ENCODE data around the gene TTC38. TPM values are rescaled to one million over a fixed set of nuclear protein-coding genes. Genes with fewer than 3 reads are reported as not detected.
A peak's percentile ranks its signal among the peaks of the same experiment; 100 is the strongest.

The TTC38 gene
- total and polyA plus RNA-seq, 3 donors from 2014 or later, result 15.7 to 44.2 (median 36.4) TPM

GRCh38 chr22:46241396-46242007 lies 26.3 kb upstream of the TTC38 start:
- Histone ChIP-seq H3K4me3 (no peak overlapping the region), H3K27ac (no peak overlapping the region), H3K36me3 (ENCODE audit: low read depth, missing control alignments) (no peaks in the 10 kb centered on the region), H3K27me3 (no peaks in the 10 kb centered on the region), H3K9me3 (no peaks in the 10 kb centered on the region), H3K4me1 (peaks cover 31% of the 10 kb centered on the region)
- 46 to 51% methylated on average over 5 of the region's 5 CpGs for WGBS, 2 donors
- DNase-seq, result peak; percentile 55
- TF ChIP-seq POLR2A (IDR thresholded peaks at IDR 0.05), result no peak
- TF ChIP-seq CTCF (IDR thresholded peaks at IDR 0.05), result no peak
- intact Hi-C loops (cut with DNase I; ENCODE audit: low total_unique reads), result no loop called here

DNA sequence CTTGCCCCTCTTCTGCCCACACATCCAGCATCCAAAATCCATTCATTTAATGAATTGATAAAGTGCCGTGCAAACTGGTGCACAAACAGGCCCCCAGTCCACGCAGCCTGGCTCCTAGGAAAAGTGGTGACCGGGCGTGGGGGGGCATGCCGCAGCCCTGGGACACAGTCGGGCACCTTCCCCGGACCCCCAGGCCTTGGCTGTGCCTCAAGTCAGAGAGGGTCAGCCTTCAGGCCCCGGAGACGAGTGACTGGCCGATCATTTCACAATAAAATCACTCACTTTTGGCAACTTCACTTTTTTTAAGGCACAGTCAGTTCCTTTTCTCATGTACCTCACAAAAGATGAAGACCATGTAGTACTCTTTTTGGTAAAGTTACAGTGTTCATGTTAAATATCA lies 25.7 kb upstream of the TTC38 start:
- DNase-seq, result no peak
- Histone ChIP-seq H3K4me1 (peaks cover 31% of the 10 kb centered on the region), H3K36me3 (ENCODE audit: low read depth, missing control alignments) (no peaks in the 10 kb centered on the region), H3K27me3 (no peaks in the 10 kb centered on the region), H3K4me3 (no peak overlapping the region), H3K9me3 (no peaks in the 10 kb centered on the region), H3K27ac (no peak overlapping the region)
- WGBS, 2 donors, result 56% methylated on average over 10 of the region's 10 CpGs
- TF ChIP-seq POLR2A (IDR thresholded peaks at IDR 0.05), result no peak
- TF ChIP-seq CTCF (IDR thresholded peaks at IDR 0.05), result no peak
- intact Hi-C loops (cut with DNase I; ENCODE audit: low total_unique reads), result no loop called here

GRCh38 chr22:46244771-46245170 lies 23.0 kb upstream of the TTC38 start:
- Histone ChIP-seq H3K9me3 (no peaks in the 10 kb centered on the region), H3K4me3 (no peak overlapping the region), H3K27me3 (no peaks in the 10 kb centered on the region), H3K4me1 (peaks cover 37% of the 10 kb centered on the region), H3K27ac (peak overlapping the region; percentile 7 to 9), H3K36me3 (ENCODE audit: low read depth, missing control alignments) (no peaks in the 10 kb centered on the region)
- TF ChIP-seq CTCF (IDR thresholded peaks at IDR 0.05) (no peak), POLR2A (IDR thresholded peaks at IDR 0.05) (no peak)
- intact Hi-C loops (cut with DNase I; ENCODE audit: low total_unique reads), result no loop called here
- DNase-seq, result no peak
- 63 to 88% methylated on average over 8 to 9 of the region's 9 CpGs for WGBS, 2 donors

GRCh38 chr22:46245511-46245910 lies 22.3 kb upstream of the TTC38 start:
- TF ChIP-seq CTCF (IDR thresholded peaks at IDR 0.05) (no peak), POLR2A (IDR thresholded peaks at IDR 0.05) (no peak)
- no peak for DNase-seq
- Histone ChIP-seq H3K27me3 (no peaks in the 10 kb centered on the region), H3K36me3 (ENCODE audit: low read depth, missing control alignments) (no peaks in the 10 kb centered on the region), H3K9me3 (no peaks in the 10 kb centered on the region), H3K4me1 (peaks cover 37% of the 10 kb centered on the region), H3K4me3 (no peak overlapping the region), H3K27ac (peak overlapping the region in 1 of 2 donors; percentile 43)
- 60 to 72% methylated on average over 16 of the region's 16 CpGs for WGBS, 2 donors
- intact Hi-C loops (cut with DNase I; ENCODE audit: low total_unique reads), result no loop called here

DNA sequence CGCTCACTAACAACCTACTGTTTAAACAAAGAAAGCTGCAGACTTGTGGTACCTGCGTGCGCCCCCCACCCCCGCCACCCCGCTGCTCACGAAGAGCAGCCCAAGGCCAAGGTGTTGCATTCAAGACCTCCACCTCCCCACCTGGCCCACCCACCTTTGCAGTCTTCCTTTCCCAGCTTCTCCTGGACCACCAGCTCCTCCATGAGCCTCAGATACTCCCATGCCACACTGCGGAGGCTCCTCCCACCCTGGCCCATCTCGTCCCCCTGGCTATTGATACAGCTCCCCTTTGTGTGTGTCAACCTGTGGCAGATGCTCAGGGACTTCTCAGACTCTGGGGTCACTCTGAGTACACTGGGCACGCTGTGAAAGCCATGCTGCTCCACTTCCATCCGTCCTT lies 21.6 kb upstream of the TTC38 start:
- Histone ChIP-seq H3K36me3 (ENCODE audit: low read depth, missing control alignments) (no peaks in the 10 kb centered on the region), H3K4me1 (peaks cover 42% of the 10 kb centered on the region), H3K9me3 (no peaks in the 10 kb centered on the region), H3K27ac (no peak overlapping the region), H3K27me3 (no peaks in the 10 kb centered on the region), H3K4me3 (no peak overlapping the region)
- intact Hi-C loops (cut with DNase I; ENCODE audit: low total_unique reads), result no loop called here
- TF ChIP-seq CTCF (IDR thresholded peaks at IDR 0.05), result no peak
- no peak for TF ChIP-seq POLR2A (IDR thresholded peaks at IDR 0.05)
- WGBS, 2 donors, result 92% methylated on average over 9 to 10 of the region's 10 CpGs
- DNase-seq, result no peak

All from testis (tissue), 3 donors.